ENCODE data around the gene CLEC16A.
"Not testable (repeated sequence)": the region's sequence is repeated elsewhere in the genome, so short reads cannot be mapped to it uniquely, and the experiment has no call there.

Gene CLEC16A

DNA sequence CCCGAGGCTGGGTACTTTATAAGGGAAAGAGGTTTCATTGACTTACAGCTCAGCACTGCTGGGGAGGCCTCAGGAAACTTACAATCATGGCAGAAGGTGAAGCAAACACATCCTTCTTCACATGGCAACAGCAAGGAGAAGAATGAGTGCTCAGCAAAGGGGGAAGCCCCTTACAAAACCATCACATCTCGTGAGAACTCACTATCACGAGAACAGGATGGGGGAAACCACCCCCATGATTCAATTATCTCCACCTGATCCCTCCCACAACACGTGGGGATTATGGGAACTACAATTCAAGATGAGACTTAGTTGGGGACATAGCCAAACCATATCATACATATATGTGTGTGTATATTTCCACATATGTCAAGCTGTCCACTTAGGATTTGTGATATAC lies 22.2 kb downstream of the CLEC16A start:
- DNase-seq: not testable (repeated sequence)

DNA sequence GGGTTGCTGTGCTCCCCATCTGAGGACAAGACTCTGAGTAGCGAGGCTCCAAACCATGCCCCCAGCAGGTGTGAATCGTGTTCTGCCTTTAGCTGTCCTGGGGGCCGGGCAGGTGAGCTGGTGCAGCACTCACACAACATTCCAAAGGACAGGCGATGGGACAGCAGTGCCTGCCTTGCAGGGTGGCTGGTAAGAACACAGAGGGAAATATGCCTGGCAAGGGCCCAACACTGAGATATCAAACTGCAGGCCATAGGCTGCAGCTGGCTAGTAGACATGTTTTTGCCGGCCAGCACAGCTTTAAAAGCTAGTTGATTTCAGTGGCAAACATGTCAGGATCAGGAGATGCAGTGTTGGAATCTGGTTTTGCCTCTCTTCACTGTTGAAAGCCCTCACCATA lies 23.6 kb downstream of the CLEC16A start:
- DNase-seq: no peak

GRCh38 chr16:10968498-10968897 lies 24.1 kb downstream of the CLEC16A start:
- DNase-seq: no peak

DNA sequence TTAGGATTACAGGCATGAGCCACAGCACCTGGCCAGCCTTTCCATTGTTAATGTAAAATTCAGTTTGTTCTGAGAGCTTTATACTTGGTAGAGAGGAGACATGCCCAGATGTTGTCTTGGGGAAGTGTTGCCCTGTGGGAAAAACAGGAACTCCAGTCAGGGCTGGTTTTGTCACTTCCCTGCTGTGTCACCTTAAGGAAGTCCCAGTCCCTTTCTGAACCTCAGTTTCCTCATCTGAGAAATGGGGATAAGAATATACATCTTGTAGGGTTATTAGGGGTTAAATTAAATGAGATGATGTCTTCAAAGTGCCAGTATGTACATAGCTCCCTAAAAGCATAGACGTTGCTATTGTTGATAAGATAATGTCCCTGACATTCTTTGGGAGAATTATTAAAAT lies 25.3 kb downstream of the CLEC16A start:
- DNase-seq: no peak

- DNase-seq: no peak
Observed at GRCh38 chr16:10970065-10970464, 25.7 kb downstream of the CLEC16A start.

GRCh38 chr16:10971560-10971961 lies 27.2 kb downstream of the CLEC16A start:
- DNase-seq: peak in 1 of 2 experiments; percentile 15

DNA sequence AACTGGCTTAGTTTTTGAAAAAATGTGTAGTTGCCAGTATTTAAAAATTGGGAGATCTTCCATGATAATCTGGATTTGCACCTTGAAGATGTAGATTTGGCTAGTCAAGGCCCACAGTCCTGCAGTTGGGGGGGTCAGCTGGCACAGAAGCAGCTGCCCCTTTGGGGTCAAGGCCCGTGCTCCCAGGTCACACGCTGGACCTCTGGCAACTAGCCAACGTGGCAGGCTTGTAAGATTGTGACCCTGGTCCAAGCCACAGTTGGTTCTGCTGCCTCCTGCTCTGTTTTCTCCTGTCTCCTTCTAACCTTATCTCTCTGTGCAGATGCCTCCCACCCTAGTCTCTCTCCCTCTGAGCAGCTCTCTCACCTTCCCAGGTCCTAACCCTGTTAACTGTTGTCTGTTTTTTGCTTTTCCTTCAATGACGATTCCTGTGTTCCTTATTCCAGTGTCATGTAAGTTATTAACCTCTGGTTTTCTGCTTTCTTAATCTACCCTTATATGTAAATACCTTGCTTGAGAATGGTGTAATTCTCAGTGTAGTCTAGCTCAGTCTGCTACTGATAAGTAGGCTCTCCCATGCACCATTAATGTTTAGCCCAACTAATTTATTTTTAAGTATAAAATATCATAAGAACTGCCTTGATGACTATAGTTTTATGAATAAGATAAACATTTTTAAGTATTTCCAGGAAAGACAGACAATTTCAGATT lies 27.9 kb downstream of the CLEC16A start:
- no peak for DNase-seq

DNA sequence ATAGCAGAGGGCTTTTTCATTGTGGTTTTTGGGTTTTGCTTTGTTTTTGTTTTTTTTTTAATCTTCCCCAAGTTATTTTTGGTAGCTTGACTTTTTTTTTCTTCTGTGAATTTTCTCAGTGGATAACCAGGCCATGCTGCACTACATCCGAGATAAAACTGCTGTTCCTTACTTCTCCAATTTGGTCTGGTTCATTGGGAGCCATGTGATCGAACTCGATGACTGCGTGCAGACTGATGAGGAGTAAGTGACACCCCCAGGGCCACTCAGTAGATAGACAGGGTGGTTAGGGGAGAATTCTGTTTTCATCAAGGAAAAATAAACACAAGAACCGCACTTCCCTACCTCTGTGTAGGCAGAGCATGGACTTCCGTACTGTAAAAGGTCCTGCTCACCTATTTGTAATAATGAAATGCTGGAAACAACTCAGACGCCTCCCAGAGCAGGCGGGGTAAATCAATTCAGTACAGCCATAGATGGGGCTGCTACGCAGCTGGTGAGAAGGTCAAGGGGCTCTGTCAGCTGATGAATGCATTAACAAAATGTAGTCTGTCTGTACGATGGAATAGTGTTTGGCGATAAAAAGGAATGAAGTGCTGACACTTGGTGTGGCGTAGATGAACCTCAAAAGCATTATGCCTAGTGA lies 28.6 kb downstream of the CLEC16A start:
- no peak for DNase-seq

- DNase-seq: no peak
Observed at GRCh38 chr16:10976634-10977033, 32.3 kb downstream of the CLEC16A start.

- no peak for DNase-seq
Observed at GRCh38 chr16:10978124-10978523, 33.8 kb downstream of the CLEC16A start.

DNA sequence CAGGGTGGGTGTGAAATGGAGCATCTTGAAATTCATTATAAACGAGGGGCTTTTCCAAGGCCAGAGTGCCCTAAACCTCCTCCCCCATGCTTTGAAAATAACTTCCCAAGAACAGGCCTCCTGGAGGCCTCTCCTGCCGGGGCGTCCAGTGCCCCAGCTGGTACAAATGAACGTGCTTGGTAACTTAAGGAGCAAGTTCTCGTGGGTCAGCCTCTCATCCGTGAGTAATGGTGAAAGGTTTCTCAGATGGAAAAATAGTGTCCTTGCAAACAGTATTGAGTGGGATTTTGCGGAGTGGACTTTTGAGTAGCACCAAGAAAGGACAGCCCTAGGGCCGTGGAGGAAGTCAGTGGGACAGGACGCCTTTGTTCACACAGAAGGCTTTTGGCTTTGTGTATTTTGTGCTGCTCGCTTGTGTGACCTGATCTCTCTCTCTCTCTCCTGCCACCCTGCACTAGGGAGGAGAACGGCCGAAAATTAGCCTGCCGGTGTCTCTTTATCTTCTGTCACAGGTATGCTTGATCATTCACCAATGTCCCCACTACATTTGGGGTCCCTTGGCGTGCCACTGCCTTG lies 34.6 kb downstream of the CLEC16A start:
- no peak for DNase-seq

GRCh38 chr16:10979717-10980601 lies 35.6 kb downstream of the CLEC16A start:
- no peak for DNase-seq

GRCh38 chr16:10980813-10981212 lies 36.4 kb downstream of the CLEC16A start:
- DNase-seq: no peak

DNA sequence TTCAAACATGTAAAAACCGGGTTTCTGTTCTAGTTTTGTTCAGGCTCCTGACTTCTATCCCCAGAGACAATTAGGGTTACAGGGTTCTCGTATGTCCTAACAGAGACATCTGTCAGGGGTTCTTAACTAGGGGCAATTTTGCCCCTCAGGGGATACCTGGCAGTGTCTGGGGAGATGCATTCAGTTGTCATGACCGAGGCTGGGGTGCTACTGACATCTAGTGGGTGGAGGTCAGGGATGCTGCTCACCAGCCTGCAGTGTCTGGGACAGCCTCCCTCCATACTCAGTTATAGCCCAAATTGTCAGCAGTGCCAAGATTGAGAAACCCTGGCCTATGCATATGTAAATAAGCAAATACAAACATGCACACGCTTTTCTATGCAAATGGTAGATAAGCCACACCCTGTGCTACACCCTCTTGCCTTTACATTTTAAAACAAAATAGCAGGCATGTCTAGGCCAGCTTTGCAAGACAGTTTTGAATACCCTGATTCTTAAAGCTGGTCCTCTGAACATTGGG lies 37.4 kb downstream of the CLEC16A start:
- DNase-seq: no peak

GRCh38 chr16:10982465-10983150 lies 38.2 kb downstream of the CLEC16A start:
- no peak for DNase-seq

GRCh38 chr16:10983159-10983558 lies 38.8 kb downstream of the CLEC16A start:
- peak in 1 of 2 experiments; percentile 21 for DNase-seq

DNA sequence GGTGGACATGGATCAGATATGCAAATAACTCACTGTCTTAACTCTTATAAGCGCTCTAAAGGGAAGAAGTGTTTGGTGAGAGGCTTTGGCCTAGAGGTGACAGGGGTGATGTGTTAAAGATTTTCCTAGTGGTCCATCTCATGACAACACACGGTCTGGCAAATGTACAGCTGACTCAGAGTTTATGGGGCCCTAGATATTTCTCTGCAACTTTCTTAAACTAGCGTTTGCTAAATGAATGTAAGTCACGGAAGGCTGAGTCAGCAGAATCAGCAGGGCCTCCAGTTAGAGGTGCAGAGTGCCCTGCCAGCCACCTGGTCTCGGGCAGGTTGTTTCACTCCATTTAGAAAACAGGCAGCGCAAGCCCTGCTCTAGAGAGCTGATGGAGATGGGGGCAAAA lies 40.1 kb downstream of the CLEC16A start:
- no peak for DNase-seq

DNA sequence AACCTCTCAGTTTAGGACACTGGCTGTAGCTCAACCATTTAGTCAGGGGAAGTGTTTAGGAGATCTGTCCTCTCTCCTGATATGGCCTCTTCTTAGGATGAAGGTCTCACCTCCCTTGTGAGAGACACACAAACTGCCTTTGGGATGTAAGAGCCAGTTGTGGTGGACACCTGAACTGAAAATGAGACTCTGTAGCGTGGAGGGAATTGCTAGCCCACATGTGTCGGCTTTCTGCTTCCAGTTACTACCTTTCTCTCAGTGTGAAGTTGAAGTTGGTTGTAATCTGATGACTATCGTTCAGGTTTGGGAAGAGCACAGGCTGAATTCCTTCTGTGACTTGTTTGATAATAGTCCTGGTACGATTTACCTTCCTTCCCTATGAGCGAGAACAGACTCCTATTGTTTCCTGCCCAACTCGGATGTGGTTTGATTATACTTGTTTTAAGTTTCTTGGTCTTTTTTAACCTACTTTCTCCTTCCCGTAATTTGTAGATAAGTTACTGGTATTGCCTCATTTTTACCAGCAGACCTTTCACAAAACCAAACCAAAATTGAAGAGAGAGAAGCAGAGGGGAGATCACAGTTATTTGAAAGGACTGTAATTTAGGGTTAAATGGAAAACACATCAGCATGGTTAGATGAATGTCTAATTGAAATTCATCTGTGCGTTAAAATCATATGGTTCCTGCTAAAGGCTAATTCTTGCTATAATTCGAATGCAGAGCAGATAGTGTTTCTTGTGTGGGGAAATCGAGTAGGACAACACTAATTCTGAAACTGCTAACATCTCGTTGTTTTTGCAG lies 43.2 kb downstream of the CLEC16A start:
- DNase-seq: no peak

GRCh38 chr16:10988164-10988803 lies 43.9 kb downstream of the CLEC16A start:
- DNase-seq: peak; percentile 59 to 62

DNA sequence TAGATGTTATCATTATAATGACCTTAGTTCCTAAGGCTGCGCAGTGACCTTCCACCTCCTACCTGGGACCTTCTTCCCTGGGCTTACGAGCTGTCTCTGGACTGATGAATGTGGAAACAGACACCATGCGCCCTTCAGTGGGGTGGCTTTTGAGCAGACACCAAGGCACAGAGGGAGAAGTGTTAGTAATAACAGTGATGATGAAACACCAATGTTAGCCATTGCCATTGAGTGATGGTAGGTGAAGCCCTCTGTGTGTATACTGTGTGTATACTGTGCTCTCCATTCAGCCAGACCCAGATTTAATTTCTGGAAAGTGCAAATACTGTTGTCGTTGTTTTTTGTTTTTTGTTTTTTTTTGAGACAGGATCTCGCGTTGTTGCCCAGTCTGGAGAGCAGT lies 44.5 kb downstream of the CLEC16A start:
- DNase-seq: no peak

DNA sequence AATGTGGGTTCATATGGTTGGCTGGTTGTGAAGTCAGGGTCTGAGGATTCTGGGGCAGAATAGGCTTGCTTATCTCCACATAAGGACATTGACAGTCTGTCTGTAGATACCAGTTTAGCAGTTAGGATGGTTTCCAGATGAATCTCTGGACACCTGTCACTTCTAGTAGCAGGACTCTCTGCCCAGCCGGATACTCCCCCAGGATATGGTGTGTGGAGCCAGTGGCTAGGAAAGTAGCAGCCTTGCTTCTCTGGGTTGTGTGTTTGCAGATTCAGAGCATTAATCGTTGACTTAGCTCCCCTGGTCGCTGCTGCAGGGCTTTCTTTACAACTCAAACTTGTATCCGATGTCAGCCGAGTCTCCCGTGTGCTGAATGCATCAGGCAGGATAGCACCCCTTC lies 45.2 kb downstream of the CLEC16A start:
- no peak for DNase-seq
